Measurements from ENCODE around the gene DPPA3.
"Not testable (repeated sequence)": the region's sequence is repeated elsewhere in the genome, so short reads cannot be mapped to it uniquely, and the experiment has no call there.

Gene DPPA3

GRCh38 chr12:7711133-7711532 is at the start of gene DPPA3:
Gene DPPA3 (plus strand): TSS chr12:7711433. CDS start chr12:7711571, 138 bp downstream.
- DNase-seq (ENCODE audit: low read depth), result no peak

- DNase-seq (ENCODE audit: low read depth), result no peak
Measured at GRCh38 chr12:7661741-7662140, 49.5 kb upstream of the DPPA3 start.

GRCh38 chr12:7666595-7666994 is 44.6 kb upstream of the DPPA3 start:
- DNase-seq (ENCODE audit: low read depth), result no peak

GRCh38 chr12:7667125-7667524 is 44.1 kb upstream of the DPPA3 start:
- no peak for DNase-seq (ENCODE audit: low read depth)

- DNase-seq (ENCODE audit: low read depth), result no peak
Measured at GRCh38 chr12:7668171-7668570, 43.1 kb upstream of the DPPA3 start.

GRCh38 chr12:7675455-7675854 is 35.8 kb upstream of the DPPA3 start:
- not testable (repeated sequence) for DNase-seq (ENCODE audit: low read depth)

GRCh38 chr12:7677432-7677888 is 33.8 kb upstream of the DPPA3 start:
- DNase-seq (ENCODE audit: low read depth), result not testable (repeated sequence)

- no peak for DNase-seq (ENCODE audit: low read depth)
Measured at GRCh38 chr12:7678744-7679143, 32.5 kb upstream of the DPPA3 start.

GRCh38 chr12:7679251-7680045 is 31.8 kb upstream of the DPPA3 start:
- DNase-seq (ENCODE audit: low read depth), result no peak

GRCh38 chr12:7681535-7681934 is 29.7 kb upstream of the DPPA3 start:
- no peak for DNase-seq (ENCODE audit: low read depth)

- no peak for DNase-seq (ENCODE audit: low read depth)
Measured at GRCh38 chr12:7693793-7694192, 17.4 kb upstream of the DPPA3 start.

- no peak for DNase-seq (ENCODE audit: low read depth)
Measured at GRCh38 chr12:7694556-7695236, 16.5 kb upstream of the DPPA3 start.

GRCh38 chr12:7695237-7695560 is 16.0 kb upstream of the DPPA3 start:
- no peak for DNase-seq (ENCODE audit: low read depth)

- no peak for DNase-seq (ENCODE audit: low read depth)
Measured at GRCh38 chr12:7695566-7696197, 15.6 kb upstream of the DPPA3 start, which contains the start of gene GDF3. Gene GDF3 (minus strand): TSS chr12:7695775. CDS start chr12:7695728, 47 bp downstream.

GRCh38 chr12:7705846-7706245 is 5.4 kb upstream of the DPPA3 start:
- no peak for DNase-seq (ENCODE audit: low read depth)

- DNase-seq (ENCODE audit: low read depth), result no peak
Measured at GRCh38 chr12:7709969-7710675, 1.1 kb upstream of the DPPA3 start.

GRCh38 chr12:7712841-7713442 is 1.7 kb downstream of the DPPA3 start:
- DNase-seq (ENCODE audit: low read depth), result no peak

GRCh38 chr12:7716381-7716780 is 5.1 kb downstream of the DPPA3 start:
- DNase-seq (ENCODE audit: low read depth), result no peak

- DNase-seq (ENCODE audit: low read depth), result no peak
Measured at GRCh38 chr12:7719946-7720730, 8.9 kb downstream of the DPPA3 start.

GRCh38 chr12:7723926-7724325 is 12.7 kb downstream of the DPPA3 start:
- DNase-seq (ENCODE audit: low read depth), result no peak

GRCh38 chr12:7729746-7730145 is 18.5 kb downstream of the DPPA3 start:
- no peak for DNase-seq (ENCODE audit: low read depth)

All from stimulated activated CD8-positive, alpha-beta memory T cell treated with anti-CD3 and anti-CD28 coated beads, Interleukin-4, amount 100 ng/mL, for 24 hours (primary cell).